Activated CD4-positive, alpha-beta T cell treated with anti-CD3 and anti-CD28 coated beads for 24 hours (primary cell): ENCODE measurements around the gene FGGY.
"Not testable (repeated sequence)": the region's sequence is repeated elsewhere in the genome, so short reads cannot be mapped to it uniquely, and the experiment has no call there.

ENCODE experiments used
- DNase-seq, 2 donors: peaks; one replicate each; pipeline ENCODE4 v3.0.0-alpha.2; 2020; ENCODE audit warnings: low read depth in 2 of 2

The FGGY gene

GRCh38 chr1:59545830-59546229, 248.9 kb downstream of the FGGY start:
- no peak for DNase-seq

GRCh38 chr1:59549066-59549837, 252.4 kb downstream of the FGGY start:
- no peak for DNase-seq

GRCh38 chr1:59549903-59550302, 253.0 kb downstream of the FGGY start:
- no peak for DNase-seq

GRCh38 chr1:59552007-59552406, 255.1 kb downstream of the FGGY start:
- DNase-seq = no peak

GRCh38 chr1:59553371-59553770, 256.5 kb downstream of the FGGY start:
- no peak for DNase-seq

GRCh38 chr1:59554011-59554663, 257.2 kb downstream of the FGGY start:
- no peak for DNase-seq

GRCh38 chr1:59554752-59555151, 257.9 kb downstream of the FGGY start:
- DNase-seq = no peak

GRCh38 chr1:59556398-59556797, 259.5 kb downstream of the FGGY start:
- DNase-seq = no peak

- DNase-seq = no peak
Observed at GRCh38 chr1:59556802-59557548, 260.1 kb downstream of the FGGY start.

- no peak for DNase-seq
Observed at GRCh38 chr1:59557549-59557885, 260.6 kb downstream of the FGGY start.

- DNase-seq = not testable (repeated sequence)
Observed at GRCh38 chr1:59558580-59558979, 261.7 kb downstream of the FGGY start.

- no peak for DNase-seq
Observed at GRCh38 chr1:59560807-59561450, 264.0 kb downstream of the FGGY start.

- no peak for DNase-seq
Observed at GRCh38 chr1:59561796-59562195, 264.9 kb downstream of the FGGY start.

GRCh38 chr1:59564192-59564891, 267.4 kb downstream of the FGGY start:
- no peak for DNase-seq

GRCh38 chr1:59565611-59566410, 268.9 kb downstream of the FGGY start:
- no peak for DNase-seq

GRCh38 chr1:59568158-59568935, 271.5 kb downstream of the FGGY start:
- DNase-seq = no peak

- no peak for DNase-seq
Observed at GRCh38 chr1:59569198-59569597, 272.3 kb downstream of the FGGY start.

- peak in 1 of 2 donors; percentile 0 for DNase-seq
Observed at GRCh38 chr1:59570524-59570923, 273.6 kb downstream of the FGGY start.

- no peak for DNase-seq
Observed at GRCh38 chr1:59574085-59574484, 277.2 kb downstream of the FGGY start.

GRCh38 chr1:59577774-59578173, 280.9 kb downstream of the FGGY start:
- DNase-seq = no peak
